Right kidney (tissue), 1 donor: ENCODE data around the gene LLCFC1.

Experiments used
- DNase-seq: peaks from one replicate; pipeline ENCODE4 v3.0.0-alpha.2; 2016

LLCFC1 gene

DNA sequence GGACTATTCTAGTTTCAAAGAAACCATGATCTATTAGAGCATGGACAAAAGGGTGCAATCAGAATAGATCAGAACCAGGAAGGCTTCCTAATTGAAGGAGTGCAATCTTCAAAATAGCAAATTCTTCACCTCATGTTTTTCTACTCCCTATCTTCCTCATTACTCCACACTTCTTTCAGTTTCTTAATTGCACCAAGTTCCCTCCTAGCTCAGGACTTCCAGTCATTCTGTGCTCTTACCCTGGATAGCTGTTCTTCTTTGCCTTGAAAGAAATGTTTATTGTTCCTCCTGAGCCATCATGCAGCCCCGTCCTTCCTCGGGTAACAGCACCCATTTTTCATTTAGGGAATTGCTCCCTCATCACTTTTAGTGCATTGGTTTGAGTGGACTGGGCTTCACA lies 28.8 kb upstream of the LLCFC1 start:
- DNase-seq: no peak

DNA sequence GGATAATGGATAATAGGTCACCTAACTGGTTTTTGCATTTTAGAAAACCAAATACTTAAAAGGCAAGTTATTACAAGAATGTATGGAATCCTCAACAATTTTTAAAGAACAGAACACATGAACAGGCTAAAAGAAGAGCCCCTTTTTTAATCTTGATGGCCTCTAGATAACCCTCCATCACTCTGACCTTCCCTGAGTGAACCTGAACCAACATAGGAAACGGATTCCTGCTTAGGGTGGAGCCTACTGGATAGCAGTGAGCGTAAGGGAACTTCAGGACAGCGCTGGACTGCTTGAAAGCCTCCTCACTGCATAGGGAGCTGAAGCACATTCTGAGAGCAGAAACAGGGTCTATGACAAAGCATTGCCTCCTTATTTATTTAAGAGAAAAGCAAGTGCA lies 26.2 kb upstream of the LLCFC1 start:
- no peak for DNase-seq

DNA sequence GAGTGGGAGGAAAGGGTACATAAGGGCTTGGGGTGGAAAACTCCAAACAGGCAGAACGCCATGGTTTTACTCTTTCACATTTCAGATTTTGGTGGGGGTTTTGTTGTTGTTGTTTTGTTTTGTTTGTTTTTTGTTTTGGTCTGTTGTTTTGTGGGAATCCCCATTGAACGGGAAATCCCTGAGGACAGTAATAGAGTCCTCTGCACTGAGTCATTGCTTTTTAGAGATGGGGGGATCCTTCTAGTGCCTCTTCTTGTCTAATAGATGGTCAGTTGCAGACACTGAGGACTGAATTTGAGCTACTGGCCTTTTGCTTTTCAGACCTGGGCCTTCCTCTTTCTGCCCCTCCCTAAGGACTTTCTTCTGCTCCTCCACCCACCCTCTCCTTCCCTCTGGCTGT lies 25.7 kb upstream of the LLCFC1 start:
- DNase-seq: no peak

DNA sequence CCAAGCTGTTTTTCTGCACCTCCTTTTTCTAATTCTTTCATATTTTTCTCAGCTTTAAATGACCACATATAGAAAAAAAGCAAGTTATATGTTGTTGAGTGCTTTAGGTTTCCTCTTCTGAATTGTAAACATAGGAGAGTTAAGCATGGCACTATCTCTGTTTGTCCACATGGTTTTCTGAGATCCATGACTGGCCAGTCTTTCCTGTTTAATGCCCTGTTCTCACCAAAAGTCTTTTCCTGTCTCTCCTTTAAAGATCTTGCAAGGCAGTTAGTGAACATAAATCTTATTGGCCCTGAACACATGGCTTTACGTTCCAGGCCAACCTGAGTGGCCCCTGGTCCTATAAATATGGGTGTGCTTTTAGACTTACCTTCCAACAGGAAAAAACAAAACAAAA lies 25.2 kb upstream of the LLCFC1 start:
- no peak for DNase-seq

DNA sequence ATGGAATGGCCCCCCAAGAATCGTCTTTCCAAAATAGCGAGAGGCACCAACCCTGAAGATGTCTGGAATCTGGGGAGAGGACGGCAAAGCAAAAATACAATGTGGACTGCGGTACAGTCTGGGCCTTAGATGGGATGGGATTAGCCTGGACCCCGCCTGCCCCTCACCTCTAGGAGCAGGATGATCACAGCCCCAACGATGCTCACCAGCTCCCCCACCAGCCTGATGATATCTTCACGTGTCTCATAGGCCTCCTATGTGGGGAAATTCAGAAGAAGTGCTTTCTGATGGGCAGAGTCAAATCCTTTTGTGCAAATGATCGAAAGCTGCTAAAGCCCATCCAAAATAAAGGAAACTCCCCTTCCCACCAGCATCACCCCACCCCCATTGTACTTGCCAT lies 24.0 kb upstream of the LLCFC1 start:
- DNase-seq: no peak

DNA sequence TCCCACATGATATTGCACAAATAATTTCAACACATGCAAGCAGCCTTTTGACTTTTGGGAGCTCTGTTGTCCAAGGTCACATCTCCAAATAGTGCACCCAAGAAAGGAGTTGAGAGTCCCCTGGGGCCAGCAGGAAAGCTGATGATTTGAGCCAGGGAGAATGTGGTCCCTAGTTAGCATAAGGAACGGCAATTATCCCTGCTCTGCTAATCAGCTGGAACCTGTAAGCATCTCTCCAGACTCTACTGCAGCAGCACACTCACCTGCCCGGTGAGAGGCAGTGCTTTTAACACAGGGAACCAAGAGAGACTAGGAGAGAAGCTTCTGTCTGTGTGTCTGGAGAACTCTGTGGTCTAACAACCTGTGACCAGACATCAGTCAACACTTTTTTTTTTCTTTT lies 22.8 kb upstream of the LLCFC1 start:
- no peak for DNase-seq

DNA sequence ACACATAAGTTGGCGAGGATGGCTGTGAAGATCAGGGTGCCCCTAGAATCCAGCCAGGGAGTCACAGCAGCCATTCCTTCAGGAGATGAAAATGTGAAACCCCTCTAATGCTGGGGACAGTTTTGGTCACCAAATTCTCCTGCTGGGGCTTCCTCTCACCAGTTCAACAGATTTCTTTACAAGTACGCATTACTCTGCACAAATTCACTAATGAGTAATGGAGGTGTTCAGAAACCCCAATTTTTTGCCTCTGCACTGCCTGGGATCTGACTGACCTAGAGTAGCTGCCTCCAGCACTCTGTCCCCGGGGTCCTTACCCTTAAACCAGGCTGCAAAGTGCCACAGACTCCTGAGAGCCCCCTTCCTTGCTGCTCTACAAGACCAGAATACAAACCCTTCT lies 21.8 kb upstream of the LLCFC1 start:
- no peak for DNase-seq

DNA sequence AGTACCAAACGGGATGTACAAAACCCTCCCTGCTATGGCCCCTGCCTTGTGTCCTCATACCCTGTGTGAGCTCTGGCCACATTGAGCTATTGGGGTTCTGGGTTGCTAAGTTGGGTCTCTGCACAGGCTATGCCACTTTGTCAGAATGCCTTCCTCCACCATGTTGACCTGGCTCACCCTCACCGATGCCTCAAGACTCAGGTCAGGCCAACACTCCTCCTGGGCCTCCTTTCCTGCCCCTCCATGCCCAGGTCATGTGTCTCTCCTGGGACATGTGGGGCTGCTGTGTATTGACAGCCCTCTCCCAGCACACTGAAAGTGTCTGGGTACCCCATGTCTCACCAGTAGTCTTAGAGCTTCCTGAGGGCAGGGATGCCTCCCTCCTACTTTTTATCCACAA lies 20.4 kb upstream of the LLCFC1 start:
- DNase-seq: no peak

DNA sequence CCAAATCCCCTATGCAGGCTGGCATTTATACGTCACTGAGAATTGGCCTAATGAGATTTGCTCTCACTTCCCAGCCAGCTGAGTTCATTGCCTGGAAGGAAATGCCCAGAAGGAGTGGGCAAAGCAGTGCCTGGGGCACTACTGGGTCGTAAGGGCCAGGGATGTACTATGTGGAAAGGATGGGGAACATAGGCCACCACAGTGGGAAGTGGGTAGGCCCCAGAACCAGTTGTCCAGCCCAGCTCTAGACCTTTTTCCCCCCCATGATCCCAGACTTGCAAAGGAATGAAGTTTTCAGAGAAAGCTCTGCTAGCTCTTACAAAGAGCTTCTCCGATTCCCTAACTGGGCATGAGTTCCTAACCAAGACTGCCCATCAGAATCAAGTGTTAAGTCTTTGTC lies 19.6 kb upstream of the LLCFC1 start:
- no peak for DNase-seq

DNA sequence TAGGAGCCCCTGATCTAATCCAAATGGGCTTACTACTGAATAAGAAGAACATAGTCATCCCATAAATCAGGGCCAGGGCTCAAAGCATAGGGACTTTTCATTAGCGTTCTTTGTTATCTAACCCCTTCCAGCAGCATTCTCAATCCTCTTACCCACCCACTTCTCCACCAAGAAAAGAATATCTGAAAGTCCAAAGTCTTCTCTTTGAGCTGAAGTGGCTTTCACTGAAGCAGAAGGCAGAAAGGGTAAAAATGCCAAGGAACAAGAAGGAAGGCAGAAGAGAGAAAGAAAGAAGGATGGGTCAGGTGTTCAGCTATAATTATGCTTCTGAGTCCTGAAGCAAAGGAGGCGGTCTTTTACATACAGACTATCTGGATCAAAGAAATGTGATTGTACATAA lies 15.9 kb upstream of the LLCFC1 start:
- DNase-seq: no peak

DNA sequence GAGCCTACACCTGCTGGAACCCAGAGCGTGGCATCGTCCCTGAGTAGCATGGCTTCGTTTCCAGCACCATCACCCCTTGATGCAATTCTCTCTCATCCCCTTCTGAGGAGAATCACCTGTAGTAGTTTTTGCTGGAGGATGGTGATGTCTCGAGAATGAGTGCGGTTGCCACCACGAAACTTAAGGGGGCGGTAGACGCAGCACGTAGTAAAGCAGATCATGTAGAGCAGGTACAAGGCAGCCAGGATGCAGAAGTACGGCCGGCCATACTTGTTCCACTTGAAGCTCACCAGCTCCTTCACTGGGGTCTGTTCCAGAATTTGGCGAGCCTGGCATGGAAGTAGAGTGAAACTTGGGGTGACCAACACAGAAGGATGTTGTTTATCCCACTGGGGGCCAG lies 13.9 kb upstream of the LLCFC1 start:
- DNase-seq: no peak

DNA sequence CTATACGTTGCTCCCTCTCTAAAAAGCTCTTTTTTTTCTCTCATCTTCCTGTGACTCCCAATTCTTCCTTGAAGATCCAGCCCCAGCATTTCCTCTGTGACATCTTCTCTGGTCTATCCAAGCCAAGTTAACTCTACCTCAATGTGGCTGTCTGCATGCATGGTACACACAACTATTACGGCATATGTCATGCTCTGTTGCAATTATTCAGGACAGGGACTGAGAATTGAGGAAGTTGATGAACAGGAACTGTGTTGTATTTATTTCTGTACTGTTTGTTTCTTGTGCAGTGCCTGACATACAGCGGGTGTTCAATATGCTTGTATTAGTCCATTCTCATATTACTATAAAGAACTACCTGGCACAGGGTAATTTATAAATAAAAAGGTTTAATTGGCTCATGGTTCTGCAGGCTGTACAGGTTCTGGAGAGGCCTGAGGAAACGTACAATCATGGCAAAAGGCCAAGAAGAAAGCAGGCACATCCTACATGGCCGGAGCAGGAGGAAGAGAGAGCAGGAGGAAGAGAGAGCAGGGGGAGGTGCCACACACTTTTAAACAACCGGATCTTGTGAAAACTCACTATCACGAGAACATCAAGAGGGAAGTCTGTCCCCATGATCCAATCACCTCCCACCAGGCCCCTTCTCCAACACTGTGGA lies 12.1 kb upstream of the LLCFC1 start:
- DNase-seq: no peak

DNA sequence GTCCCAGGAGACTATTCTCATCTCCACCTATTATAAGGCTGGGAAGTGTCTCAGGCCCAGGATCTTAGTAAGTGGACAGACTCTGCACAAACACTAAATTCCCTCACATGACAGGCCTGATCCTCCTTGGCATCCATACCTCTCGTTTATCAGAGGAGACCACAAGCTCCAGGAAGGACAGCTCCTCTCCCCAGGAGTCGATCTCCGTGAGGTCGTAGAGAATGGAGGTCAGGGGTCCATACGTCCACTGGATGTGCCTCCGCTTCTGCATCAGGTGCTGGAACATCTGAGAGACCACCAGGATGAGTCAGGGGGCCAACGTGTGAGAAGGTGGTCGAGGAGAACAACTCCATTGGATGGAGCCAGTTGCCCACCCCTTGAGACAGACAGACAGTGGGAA lies 11.3 kb upstream of the LLCFC1 start:
- no peak for DNase-seq

DNA sequence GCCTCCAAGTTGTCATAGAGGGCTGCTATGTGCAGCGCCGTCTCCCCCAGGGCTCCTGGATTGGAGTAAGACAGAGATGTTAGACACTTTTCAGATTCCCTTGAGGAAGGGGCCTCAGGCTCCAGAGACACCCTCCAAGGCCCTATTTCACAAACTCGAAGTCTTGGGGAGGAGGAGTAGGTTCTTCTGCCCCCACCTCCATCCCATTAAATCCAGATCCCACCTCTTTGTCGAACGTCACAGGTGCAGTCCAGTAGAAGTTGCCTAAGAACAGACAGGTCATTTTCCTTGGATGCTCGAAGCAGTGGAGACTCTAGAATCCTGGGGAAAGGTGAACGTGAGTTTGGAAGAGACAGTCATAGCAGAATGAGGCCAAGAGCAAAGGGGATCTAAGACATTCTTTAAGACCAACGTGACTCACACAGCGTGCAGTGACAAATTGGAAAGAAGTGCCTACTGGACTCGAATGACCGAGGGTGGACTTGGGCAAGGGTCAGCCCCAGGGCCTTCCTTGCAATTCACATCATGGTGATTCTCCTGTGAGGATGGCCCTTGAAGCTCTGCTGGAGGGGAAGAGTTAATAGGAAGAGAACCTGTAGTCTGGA lies 9.1 kb upstream of the LLCFC1 start:
- no peak for DNase-seq

DNA sequence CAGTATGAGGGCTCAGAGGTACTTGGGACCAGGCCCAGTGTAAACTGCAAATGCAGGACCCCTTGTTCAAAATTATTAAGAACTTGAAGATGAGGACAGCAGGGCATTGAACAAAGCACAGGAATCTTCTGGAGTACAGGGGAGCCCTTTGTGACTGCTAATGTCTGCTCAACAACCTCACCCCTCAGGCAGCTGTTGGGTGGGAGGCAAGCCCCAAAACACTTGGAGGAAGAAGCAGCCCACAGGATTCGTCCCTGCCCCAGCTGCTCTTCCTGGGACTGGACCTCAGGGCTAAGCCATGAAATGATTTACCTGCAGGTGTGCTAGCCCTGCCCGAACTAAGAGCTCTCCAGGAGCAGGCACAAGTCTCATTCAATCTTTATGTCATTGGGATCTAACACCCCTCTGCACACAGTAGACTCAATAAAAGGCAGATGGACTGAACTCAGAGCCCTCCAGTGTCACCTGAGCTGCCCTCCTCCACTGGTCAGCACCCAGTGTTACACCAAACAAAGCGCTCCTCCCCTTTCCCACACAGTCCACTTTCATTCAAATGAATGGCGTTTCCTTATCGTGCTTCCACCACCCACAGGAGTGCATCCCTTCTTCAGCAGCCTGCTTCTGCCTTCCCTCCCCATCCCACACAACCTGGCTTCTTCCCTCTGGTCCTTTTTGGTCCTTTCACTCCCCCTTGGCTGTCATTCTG lies 6.7 kb upstream of the LLCFC1 start:
- no peak for DNase-seq

DNA sequence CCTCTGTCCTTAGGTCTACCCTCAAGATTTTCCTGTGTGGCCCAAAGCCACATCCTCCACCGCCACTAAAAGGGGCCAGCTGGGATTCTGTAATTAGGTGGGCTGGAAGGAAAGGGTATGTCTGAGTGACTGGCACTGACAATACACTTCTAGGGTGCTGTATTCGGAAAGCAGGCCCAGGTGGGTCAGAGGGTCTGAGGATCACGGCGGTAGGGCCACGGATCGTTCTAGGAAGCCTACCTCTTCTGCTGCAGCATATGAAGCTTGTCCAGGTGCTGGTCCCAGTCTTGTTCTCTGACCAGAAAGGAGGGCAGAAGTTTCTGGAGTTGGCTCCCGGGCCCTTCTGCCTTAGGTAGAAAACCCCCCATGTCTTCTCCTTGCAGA lies 6.2 kb upstream of the LLCFC1 start:
- no peak for DNase-seq

DNA sequence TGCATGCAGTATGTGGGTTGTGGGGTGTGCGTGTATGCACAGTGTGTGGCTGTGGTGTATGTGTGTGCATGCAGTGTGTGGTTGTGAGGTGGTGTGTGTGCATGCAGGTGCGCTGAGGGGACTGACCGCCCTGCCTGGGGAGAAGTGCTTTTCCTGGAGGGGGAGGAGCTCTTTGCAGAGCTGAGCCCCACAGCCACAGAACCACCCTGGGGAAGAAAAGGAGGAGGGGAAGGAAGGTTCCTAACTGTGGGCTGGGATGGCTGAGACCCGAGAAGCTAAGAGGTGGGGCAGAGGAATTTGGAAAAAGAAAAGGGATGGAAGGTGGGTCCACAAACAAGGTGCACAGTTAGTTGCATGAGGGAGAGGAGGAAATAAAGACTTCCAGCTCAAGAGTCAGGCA lies 5.7 kb upstream of the LLCFC1 start, which contains the start of gene TRPV5:
Gene TRPV5, minus strand, starts transcription at position 123 of the 400 bp plus-strand sequence. CDS start 287 bp downstream, outside the sequence.
- DNase-seq: no peak

DNA sequence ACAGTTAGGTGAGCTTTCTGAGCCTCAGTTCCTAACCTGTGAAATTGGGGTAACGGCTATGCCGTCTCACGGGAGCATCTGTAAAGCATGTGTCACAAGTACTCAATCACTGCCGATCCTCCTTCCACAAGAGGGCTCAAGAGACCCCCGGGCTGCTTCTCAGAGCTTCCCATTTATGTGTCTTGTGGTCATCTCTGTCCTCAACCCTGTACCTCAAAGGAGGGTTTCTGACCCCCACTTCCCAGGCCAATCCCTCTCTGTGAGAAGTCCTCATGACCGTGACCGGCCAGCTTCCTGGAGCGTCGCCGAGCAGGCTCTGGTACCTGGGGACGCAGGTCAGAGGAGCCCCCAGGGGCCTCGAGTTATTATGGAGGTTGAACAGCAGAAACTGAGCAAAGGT lies 5.2 kb upstream of the LLCFC1 start:
- DNase-seq: no peak

DNA sequence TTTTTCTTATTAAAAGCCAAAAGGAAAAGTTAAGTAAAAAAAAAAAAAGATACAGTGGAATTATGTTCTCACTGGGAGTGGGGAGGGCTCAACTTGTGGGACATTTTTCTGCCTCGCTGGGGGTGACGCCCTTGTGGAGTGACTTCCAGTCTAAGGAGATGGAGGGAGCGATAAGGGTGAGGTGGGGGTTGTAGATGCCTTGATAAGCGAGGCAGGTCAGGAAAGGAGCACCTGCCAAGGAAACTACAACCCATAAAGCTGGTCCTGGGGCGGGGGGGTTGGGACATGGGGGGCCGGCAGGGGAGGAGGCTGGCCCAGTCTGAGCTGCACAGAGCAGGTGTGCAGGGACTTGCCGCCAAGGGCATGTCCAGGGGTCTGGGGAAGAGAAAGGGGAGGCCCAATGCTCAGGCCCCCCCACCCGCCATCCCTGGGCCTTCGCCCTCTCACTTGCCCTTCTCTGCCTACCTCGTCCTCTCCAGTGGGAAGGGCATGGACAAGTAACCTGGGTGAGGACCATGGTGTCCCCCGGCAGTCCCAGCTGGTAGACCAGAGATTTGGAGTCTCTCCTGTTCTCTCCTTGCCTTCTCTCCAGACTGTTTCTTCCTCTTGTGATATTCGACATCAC lies 3.2 kb upstream of the LLCFC1 start:
- no peak for DNase-seq

DNA sequence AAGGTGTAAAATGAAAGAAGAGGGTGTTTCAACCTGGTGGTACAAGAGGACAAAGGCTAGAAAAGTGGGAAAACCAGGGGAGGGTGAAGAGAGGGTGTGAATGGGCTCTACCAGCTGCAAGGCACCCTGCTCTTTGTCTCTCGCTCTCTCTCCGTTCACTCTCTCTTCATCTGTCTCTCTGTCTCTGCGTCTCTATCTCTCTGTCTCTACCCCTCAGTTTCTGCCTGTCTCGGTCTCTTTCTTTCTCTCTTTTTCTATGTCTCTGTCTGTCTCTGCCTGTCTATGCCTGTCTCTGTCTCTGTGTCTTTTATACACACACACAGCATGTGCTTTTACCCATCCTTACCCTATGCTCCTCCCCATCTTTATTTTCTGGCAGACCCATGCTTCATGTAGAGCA lies 673 bp upstream of the LLCFC1 start:
- no peak for DNase-seq

DNA sequence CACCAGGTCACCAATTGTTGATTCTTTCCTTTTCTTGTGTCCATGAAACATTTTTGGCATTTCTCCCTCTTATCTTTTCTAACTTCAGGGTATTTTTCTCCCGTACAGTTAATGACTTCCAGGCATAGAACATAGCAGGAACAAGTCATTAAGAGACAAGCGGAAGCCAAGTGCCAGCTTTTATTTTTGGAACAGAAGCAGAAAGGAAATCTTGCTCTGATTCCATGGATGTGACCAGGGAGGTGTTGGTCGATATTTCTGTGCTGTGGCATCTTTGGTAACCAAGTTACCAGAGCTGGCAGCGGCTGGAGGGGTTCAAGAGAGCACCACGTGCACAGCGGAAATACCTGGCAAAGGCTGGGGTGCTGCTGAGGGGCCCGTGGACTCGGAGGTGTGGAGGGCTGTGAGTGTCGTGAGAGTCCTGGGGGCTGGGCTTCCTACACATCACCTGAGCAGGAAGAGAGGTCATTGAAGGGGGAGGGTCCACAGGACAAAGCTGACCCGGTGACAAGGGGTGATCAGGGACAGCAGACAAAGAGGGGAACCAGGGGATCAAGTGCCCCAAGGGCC lies 1.8 kb downstream of the LLCFC1 start:
- DNase-seq: no peak

DNA sequence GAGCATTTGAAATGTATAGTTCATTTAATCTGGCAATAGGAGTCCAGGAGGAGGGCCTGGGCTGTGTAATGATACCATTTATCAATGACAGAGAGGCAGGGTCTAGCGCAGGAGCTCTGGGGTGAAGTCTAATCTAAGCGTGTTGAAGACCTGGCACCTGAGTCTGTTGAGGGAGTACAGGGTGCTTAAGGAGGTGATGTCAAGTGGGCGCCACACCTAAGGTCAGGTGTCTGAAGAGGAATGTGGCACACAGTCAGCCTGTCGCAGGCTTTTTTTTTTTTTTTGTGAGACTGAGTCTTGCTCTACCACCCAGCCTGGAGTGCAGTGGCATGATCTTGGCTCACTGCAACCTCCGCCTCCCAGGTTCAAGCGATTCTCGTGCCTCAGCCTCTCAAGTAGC lies 2.3 kb downstream of the LLCFC1 start:
- DNase-seq: no peak

DNA sequence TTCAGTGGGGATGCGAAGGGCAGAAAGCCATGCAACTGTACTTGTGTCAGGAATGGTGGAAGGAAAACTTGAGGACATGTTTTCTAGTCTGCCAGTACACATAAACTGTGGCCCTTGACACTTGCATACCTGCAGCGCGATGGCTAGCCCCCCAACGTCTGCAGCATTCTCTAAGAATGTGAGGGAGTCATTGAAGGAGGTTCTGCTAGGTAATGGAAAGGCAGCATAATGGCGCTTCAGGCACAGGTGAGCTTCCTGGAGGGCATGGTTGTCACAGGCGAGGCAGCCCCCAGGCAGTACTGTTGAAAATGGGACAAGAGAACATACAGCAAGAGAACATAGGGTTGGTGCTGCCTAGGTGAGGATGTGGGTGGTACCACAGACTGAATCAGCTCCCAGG lies 3.5 kb downstream of the LLCFC1 start:
- DNase-seq: no peak
